Right lobe of liver (tissue), 6 donors: ENCODE measurements around the gene CCR5. TPM values are rescaled to one million over a fixed set of nuclear protein-coding genes. Genes with fewer than 3 reads are reported as not detected.
"Not testable (repeated sequence)": the region's sequence is repeated elsewhere in the genome, so short reads cannot be mapped to it uniquely, and the experiment has no call there.

Experiments
- ATAC-seq, 4 donors: fragments of 200-7000 bp; cut with Tn5 transposase; one replicate each; pipeline ENCODE4 v1.9.1; 2020; ENCODE audit warnings: mild to moderate bottlenecking in 4 of 4, moderate library complexity in 4 of 4
- DNase-seq, 3 donors: peaks; one replicate each; pipeline ENCODE4 v3.0.0-alpha.2; 2020
- H3K27ac ChIP-seq, 3 donors: fragments of 200-600 bp; one replicate each; pipeline ENCODE4 v1.8.0; 2022
- H3K27me3 ChIP-seq, 2 donors: fragments of 200-600 bp; one replicate each; pipeline ENCODE4 v1.8.0; 2022
- H3K36me3 ChIP-seq, 4 donors: fragments of 200-600 bp; sonication (generic) in 1 of 4; one replicate each; pipeline versions ENCODE4 v1.5.1 to v1.8.0; 2017 to 2022; ENCODE audit warnings: control low read depth in 1 of 4
- H3K4me1 ChIP-seq, 4 donors: fragments of 200-600 bp; sonication (generic) in 1 of 4; one replicate each; pipeline versions ENCODE4 v1.5.1 to v1.8.0; 2017 to 2022; ENCODE audit warnings: control low read depth in 1 of 4
- H3K4me3 ChIP-seq, 3 donors: fragments of 200-600 bp; one replicate each; pipeline ENCODE4 v1.8.0; 2022
- H3K9me3 ChIP-seq, 4 donors: fragments of 200-600 bp; sonication (generic) in 1 of 4; one replicate each; pipeline versions ENCODE4 v1.5.1 to v1.8.0; 2017 to 2022; ENCODE audit warnings: control low read depth in 1 of 4
- POLR2A ChIP-seq: fragments of 450-650 bp; IDR thresholded peaks from one replicate; pipeline ENCODE4 v1.6.1; 2017; ENCODE audit warnings: antibody characterized with exemption, mild to moderate bottlenecking
- WGBS: methylation state at CpG from one replicate; pipeline ENCODE4 v1.1.6; 2018; ENCODE audit warnings: low coverage, low lambda C conversion rate; ENCODE audit not compliant: insufficient coverage; ENCODE audit errors: missing lambda C conversion rate; 5-methylcytosine and 5-hydroxymethylcytosine counted together
- intact Hi-C, 2 donors: fragments of 100-400 bp; cut with DNase I; formaldehyde crosslinking; loops; one replicate each; pipeline versions ENCODE4 v1.11.2 to v1.14.1; 2022
- total RNA-seq, 6 experiments: library from RNA; depleted of rRNA in 2 of 6; stranded (reverse); fragments of >200 nt in 2 of 6; fragmentation: NEBNext Ultra II Directional in 3 of 6; extraction: Animal tissue kit (Norgen Biotek cat#: 25700) in 3 of 6; gene quantifications; one replicate each; pipeline versions ENCODE4 v1.1.0 to v1.2.4, GENCODE V29; 2016 to 2023
- TF ChIP-seq, protein P1 (sequence below), 4 donors: fragments of 200-600 bp in 3 of 4; fragments of 450-650 bp in 1 of 4; IDR thresholded peaks; one replicate each; pipeline versions ENCODE4 v1.5.1 to v1.8.0; 2016 to 2022; ENCODE audit warnings: antibody characterized with exemption in 4 of 4, mild to moderate bottlenecking in 2 of 4
- donor health status: DM: no; HTN: yes; CAD: no.
- donor health status: DM: no; HTN: no; CAD: no.
- donor health status: DM: no; HTN: no; CAD: no.
- donor health status: DM: no; HTN: yes; CAD: no.
- donor health status: DM: no; HTN: yes; CAD: no.

Gene CCR5
- total RNA-seq, 6 experiments from 2014 or later: 0.22 to 2.0 (median 0.43) TPM

DNA sequence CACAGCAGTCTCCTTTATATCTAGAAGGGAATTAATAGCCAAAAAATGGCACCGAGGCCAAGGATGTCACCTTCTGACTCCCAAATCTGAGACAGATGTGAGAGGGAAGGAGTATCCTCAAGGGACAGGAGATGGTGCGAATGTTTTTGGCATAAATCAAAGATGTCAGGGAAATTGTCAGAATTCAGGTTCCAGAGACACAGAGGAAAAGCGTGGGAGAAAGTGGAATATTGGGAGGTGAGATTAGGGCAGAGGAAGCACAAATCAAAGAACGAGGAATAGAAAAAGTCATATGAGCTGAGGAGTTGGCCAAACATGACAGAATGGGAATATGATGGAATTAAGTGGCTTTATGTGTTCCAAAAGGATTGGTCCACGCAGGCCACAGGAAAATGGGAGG is 30.1 kb downstream of the CCR5 start:
- 71% methylated on average over 5 of the region's 5 CpGs for whole genome bisulfite sequencing
- Histone ChIP-seq H3K4me1 (peaks cover 0 to 13% (median 6%) of the 10 kb centered on the region in 4 donors), H3K27ac (no peak overlapping the region), H3K27me3 (no peaks in the 10 kb centered on the region), H3K36me3 (no peaks in the 10 kb centered on the region), H3K4me3 (no peak overlapping the region), H3K9me3 (no peaks in the 10 kb centered on the region)
- no peak for TF ChIP-seq POLR2A
- TF ChIP-seq, protein P1, sequence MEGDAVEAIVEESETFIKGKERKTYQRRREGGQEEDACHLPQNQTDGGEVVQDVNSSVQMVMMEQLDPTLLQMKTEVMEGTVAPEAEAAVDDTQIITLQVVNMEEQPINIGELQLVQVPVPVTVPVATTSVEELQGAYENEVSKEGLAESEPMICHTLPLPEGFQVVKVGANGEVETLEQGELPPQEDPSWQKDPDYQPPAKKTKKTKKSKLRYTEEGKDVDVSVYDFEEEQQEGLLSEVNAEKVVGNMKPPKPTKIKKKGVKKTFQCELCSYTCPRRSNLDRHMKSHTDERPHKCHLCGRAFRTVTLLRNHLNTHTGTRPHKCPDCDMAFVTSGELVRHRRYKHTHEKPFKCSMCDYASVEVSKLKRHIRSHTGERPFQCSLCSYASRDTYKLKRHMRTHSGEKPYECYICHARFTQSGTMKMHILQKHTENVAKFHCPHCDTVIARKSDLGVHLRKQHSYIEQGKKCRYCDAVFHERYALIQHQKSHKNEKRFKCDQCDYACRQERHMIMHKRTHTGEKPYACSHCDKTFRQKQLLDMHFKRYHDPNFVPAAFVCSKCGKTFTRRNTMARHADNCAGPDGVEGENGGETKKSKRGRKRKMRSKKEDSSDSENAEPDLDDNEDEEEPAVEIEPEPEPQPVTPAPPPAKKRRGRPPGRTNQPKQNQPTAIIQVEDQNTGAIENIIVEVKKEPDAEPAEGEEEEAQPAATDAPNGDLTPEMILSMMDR (IDR thresholded peaks at IDR 0.05): no peak
- ATAC-seq: no peak
- no peak for DNase-seq
- intact Hi-C loops: no loop called here

DNA sequence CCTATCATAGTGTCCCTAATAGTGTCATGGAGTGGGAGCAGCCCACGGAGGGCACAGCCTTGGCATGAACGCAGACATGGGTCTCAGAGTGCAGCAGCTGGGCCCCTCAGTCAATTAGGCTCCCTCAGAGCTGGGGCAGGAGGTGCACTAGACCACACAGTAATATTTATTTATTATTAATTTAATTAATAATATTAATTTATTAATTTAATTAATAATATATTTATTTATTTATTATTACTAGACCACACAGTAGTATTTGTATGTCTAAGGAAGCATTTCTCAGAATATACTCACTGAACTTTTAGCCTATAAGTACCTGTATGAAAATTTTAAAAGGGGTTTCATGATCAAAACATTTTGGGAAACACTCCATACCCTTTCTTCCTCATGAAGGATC is 30.8 kb downstream of the CCR5 start:
- Histone ChIP-seq H3K36me3 (no peaks in the 10 kb centered on the region), H3K4me3 (no peak overlapping the region), H3K4me1 (peaks cover 0 to 14% (median 6%) of the 10 kb centered on the region in 4 donors), H3K27me3 (no peaks in the 10 kb centered on the region), H3K27ac (no peak overlapping the region), H3K9me3 (no peaks in the 10 kb centered on the region)
- no CpG with 5 or more reads among the region's 2 CpGs for WGBS
- no peak for TF ChIP-seq POLR2A
- TF ChIP-seq, protein P1 (IDR thresholded peaks at IDR 0.05): no peak
- ATAC-seq (no peak), DNase-seq (no peak)
- intact Hi-C loops: no loop called here

- intact Hi-C loops: not testable (repeated sequence)
- H3K4me1 ChIP-seq: peaks cover 0 to 14% (median 6%) of the 10 kb centered on the region in 4 donors
- WGBS: 76% methylated on average over 4 of the region's 4 CpGs
Observed at GRCh38 chr3:46402902-46403301, 32.2 kb downstream of the CCR5 start.

DNA sequence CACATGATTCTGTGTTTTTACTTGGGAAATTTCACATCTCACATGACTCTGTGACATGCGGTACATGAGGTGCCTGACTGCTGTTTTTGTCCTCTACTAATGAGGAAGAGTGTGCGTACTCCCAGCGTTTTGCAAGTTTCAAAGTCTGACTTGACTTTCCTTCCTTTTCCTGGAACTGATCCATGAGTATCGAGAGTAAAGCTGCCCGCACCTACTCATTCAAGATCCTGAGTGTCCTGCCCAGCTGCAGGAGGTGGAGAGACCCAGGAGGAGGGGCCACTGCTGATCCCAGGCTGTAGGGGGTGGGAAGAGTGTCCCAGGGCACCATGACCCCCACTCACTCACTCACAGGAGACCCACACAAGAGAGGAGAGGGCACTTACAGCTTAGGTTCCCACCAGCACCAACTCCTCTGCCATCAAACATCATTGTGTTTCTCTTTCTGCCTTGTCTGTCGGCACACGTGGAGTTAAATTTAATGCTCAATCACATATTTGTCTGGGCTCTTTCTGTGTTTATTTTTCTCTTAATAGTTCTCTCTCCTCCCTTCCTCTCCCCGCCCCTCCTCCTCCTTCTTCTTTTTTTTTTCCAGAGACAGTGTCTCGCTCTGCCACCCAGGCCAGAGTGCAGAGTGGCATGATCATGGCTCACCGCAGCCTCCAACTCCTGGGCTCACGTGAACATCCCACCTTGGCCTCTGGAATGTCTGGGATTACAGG is 34.7 kb downstream of the CCR5 start:
- Histone ChIP-seq H3K27me3 (no peaks in the 10 kb centered on the region), H3K4me1 (peaks cover 0 to 14% (median 6%) of the 10 kb centered on the region in 4 donors), H3K36me3 (no peaks in the 10 kb centered on the region), H3K9me3 (no peaks in the 10 kb centered on the region), H3K4me3 (no peak overlapping the region), H3K27ac (peak overlapping the region; percentile 30 to 83 (median 49))
- WGBS: 22% methylated on average over 10 of the region's 11 CpGs
- TF ChIP-seq, protein P1 (IDR thresholded peaks at IDR 0.05): no peak
- TF ChIP-seq POLR2A: no peak
- intact Hi-C loops: no loop called here
- DNase-seq (peak in 1 of 3 donors; percentile 57), ATAC-seq (peak; percentile 61 to 68 (median 68))

More at GRCh38 chr3:46402902-46403301, 32.2 kb downstream of the CCR5 start:
- not testable (repeated sequence) for H3K9me3 ChIP-seq, H3K4me3 ChIP-seq, DNase-seq, H3K36me3 ChIP-seq, H3K27me3 ChIP-seq, H3K27ac ChIP-seq, ATAC-seq

DNA sequence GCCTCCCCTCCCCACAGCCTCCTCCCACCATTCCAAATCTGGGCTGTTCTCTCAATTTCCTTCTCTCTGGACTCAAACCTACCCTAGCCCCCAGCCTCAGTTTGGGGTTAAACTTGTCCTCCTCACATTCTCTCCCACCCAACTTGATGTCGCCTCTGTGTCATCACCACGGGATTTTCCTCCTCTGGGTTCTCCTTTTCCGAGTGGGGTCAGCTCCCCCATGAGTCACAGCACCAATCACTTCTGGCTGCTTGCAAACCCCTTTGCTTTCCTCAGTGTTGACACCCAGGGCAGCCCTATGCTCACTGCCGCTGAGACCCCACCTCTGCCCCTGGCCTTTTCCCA is 35.7 kb downstream of the CCR5 start:
- peaks cover 0 to 14% (median 6%) of the 10 kb centered on the region in 4 donors for H3K4me1 ChIP-seq
- DNase-seq (no peak), ATAC-seq (peak; percentile 16 to 38 (median 22))
- H3K36me3 ChIP-seq: no peaks in the 10 kb centered on the region
- TF ChIP-seq, protein P1 (IDR thresholded peaks at IDR 0.05): no peak
- TF ChIP-seq POLR2A: no peak
- no peaks in the 10 kb centered on the region for H3K27me3 ChIP-seq
- no peak overlapping the region for H3K4me3 ChIP-seq
- intact Hi-C loops: no loop called here
- 46% methylated on average over 4 of the region's 4 CpGs for WGBS
- no peaks in the 10 kb centered on the region for H3K9me3 ChIP-seq
- peak overlapping the region; percentile 49 to 83 (median 58) for H3K27ac ChIP-seq
